ENCODE measurements around the gene NR2F1. TPM values are rescaled to one million over a fixed set of nuclear protein-coding genes. Genes with fewer than 3 reads are reported as not detected.

NR2F1 gene
- total RNA-seq, 1 experiment from 2014 or later = not detected

DNA sequence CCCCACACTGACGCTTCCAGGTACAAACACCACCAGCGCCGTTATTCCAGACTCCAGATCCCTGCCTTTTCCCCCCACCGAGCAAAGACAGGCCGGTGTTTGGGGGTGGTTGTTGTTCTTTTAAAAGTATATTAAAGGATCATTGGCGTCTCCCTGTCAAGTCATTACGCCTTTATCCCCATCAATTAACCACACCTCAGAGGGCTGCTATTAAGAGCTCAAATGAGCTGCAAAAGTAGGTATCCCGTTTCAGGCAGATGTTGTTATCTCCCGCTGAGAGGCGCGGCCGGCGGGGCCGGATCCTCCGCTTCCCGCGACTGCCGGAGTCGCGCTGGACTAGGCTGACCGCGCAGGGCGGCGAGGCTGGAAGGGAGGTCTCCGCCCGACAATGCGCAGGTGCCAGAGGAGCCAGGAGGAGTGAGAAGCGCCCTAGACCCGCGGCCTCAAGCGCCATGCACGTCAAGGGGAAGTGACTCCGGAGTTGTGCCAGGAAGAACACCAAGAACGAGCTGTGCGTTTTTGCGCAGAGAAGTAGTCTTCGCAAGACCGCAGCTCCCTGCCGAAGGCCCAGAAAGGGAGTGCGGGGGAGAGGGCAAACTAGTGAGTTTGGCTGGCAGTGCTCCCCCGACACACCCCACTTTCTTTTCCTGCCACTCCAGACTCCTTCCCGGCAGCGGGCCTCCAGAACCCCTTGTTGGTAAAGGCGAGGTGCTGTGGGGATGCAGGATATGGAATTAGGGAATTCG, 10.2 kb upstream of the NR2F1 start:
- H3K27ac ChIP-seq (ENCODE audit: insufficient read length, low read depth, low read length) = no peak overlapping the region
- no peak overlapping the region for H3K56ac ChIP-seq (ENCODE audit: insufficient read length, low read depth, low read length)
- H2AK5ac ChIP-seq (ENCODE audit: insufficient read length, low read length) = no peak overlapping the region
- H2BK15ac ChIP-seq (ENCODE audit: low read depth, low read length) = no peak overlapping the region
- H3K9ac ChIP-seq (ENCODE audit: extremely low read depth, insufficient read length, low read length) = no peak overlapping the region
- peaks cover 0 to 3% of the 10 kb centered on the region in 2 experiments; a peak in 3 of 5 replicates for H3K9me3 Mint-ChIP-seq
- DNase-seq = peak; percentile 75
- peaks cover 3% of the 10 kb centered on the region; the same call in 1 of the 2 replicates for H3K4me1 ChIP-seq (ENCODE audit: insufficient read depth, low read length)
- H3K4ac ChIP-seq (ENCODE audit: low read depth, low read length) = no peak overlapping the region
- no peak overlapping the region for H2BK12ac ChIP-seq (ENCODE audit: insufficient read length, low read depth, low read length)
- no peak overlapping the region for H3K18ac ChIP-seq (ENCODE audit: insufficient read length, low read depth, low read length)
- H4K5ac ChIP-seq (ENCODE audit: insufficient read length, low read depth, low read length) = no peak overlapping the region
- H3K9me3 ChIP-seq (ENCODE audit: control insufficient read depth, low read depth, low read length) = no peaks in the 10 kb centered on the region
- H2BK5ac ChIP-seq (ENCODE audit: insufficient read length, low read length) = no peak overlapping the region
- H3K27me3 ChIP-seq (ENCODE audit: insufficient read depth, low read length) = peaks cover 83% of the 10 kb centered on the region
- H3K4me2 ChIP-seq (ENCODE audit: insufficient read depth, insufficient read length, low read length) = peak overlapping the region; percentile 35
- TF ChIP-seq, protein P1, sequence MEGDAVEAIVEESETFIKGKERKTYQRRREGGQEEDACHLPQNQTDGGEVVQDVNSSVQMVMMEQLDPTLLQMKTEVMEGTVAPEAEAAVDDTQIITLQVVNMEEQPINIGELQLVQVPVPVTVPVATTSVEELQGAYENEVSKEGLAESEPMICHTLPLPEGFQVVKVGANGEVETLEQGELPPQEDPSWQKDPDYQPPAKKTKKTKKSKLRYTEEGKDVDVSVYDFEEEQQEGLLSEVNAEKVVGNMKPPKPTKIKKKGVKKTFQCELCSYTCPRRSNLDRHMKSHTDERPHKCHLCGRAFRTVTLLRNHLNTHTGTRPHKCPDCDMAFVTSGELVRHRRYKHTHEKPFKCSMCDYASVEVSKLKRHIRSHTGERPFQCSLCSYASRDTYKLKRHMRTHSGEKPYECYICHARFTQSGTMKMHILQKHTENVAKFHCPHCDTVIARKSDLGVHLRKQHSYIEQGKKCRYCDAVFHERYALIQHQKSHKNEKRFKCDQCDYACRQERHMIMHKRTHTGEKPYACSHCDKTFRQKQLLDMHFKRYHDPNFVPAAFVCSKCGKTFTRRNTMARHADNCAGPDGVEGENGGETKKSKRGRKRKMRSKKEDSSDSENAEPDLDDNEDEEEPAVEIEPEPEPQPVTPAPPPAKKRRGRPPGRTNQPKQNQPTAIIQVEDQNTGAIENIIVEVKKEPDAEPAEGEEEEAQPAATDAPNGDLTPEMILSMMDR (conservative IDR thresholded peaks at IDR 0.05) = no peak
- H3K23ac ChIP-seq (ENCODE audit: insufficient read length, low read depth, low read length) = no peak overlapping the region
- peak overlapping the region; percentile 39 to 64 for H3K4me3 Mint-ChIP-seq
- no peaks in the 10 kb centered on the region for H4K20me1 ChIP-seq (ENCODE audit: control insufficient read depth, insufficient read depth, insufficient read length)
- H2AFZ ChIP-seq (ENCODE audit: low read length) = no peak overlapping the region
- no peak overlapping the region for H2BK20ac ChIP-seq (ENCODE audit: low read depth, low read length, poor library complexity, severe bottlenecking)
- no peak overlapping the region for H4K91ac ChIP-seq (ENCODE audit: insufficient read length, low read depth, low read length)
- no peak overlapping the region for H3K27ac Mint-ChIP-seq
- no peak overlapping the region for H2BK120ac ChIP-seq (ENCODE audit: low read depth, low read length, poor library complexity, severe bottlenecking)
- H3K27me3 Mint-ChIP-seq (ENCODE audit: low read depth) = peaks cover 2% of the 10 kb centered on the region; the same call in 1 of the 2 replicates
- no peak overlapping the region for H3T11ph ChIP-seq (ENCODE audit: low read length)
- no peak overlapping the region for H4K8ac ChIP-seq (replicated peaks; ENCODE audit: insufficient read length, low read depth, low read length)
- H3K23me2 ChIP-seq (ENCODE audit: insufficient read length, low read depth, low read length, poor library complexity, severe bottlenecking) = peaks cover 3% of the 10 kb centered on the region
- no CpG with 5 or more reads among the region's 45 CpGs for WGBS (ENCODE audit: extremely low coverage, insufficient read length, low lambda C conversion rate)
- no peaks in the 10 kb centered on the region for H3K79me1 ChIP-seq (ENCODE audit: insufficient read depth, low read depth, low read length, poor library complexity, severe bottlenecking)
- peaks cover 34 to 45% of the 10 kb centered on the region in 2 experiments for H3K4me1 Mint-ChIP-seq
- no peak overlapping the region; the same call in 1 of the 2 replicates for H3K14ac ChIP-seq (ENCODE audit: insufficient read depth, low read length)
- no peaks in the 10 kb centered on the region for H3K79me2 ChIP-seq (ENCODE audit: insufficient read depth, low read length)
- H3K36me3 Mint-ChIP-seq (ENCODE audit: insufficient read depth in 1 of 3, low read depth in 3 of 3) = no peaks in the 10 kb centered on the region
